Islet precursor cell (in vitro differentiated cells): ENCODE data around the gene SORCS2.

ENCODE experiments used
- DNase-seq: peaks from one replicate; pipeline ENCODE4 v3.0.0-alpha.2; 2018

SORCS2 gene

DNA sequence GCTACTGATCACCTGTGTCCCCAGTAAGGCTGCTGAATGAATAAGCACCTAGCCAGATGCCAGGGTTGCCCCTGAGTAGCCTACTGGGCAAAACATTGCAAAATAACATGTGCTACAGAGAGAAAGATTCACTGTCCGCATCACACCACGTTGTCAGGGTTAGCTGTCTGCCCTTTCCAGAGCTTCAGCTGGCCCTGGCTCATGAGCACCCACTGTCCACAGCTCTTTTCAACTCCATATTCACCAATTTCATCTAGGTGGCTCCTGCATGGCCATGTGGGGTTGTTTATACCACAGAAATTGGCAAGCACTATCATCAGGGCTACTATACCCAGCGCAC is 470.1 kb downstream of the SORCS2 start:
- no peak for DNase-seq

DNA sequence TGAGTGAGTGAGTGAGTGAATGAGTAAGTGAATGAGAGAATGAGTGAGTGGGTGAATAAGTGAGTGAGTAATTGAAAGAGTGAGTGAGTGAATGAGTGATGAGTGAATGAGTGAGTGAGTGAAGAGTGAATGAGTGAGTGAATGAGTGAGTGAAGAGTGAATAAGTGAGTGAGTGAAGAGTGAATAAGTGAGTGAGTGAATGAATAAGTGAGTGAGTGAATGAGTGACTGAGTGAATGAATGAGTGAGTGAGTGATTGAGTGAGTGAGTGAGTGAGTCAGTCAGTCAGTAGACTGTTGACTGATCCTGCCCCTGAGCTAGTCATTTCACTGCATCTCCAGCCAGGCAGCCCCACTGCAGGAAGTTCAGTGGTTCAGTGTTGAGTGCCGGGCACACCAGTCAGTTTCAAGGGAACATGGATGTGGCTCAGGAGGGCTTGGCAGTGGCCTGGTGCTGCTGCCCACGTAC is 470.8 kb downstream of the SORCS2 start:
- no peak for DNase-seq

DNA sequence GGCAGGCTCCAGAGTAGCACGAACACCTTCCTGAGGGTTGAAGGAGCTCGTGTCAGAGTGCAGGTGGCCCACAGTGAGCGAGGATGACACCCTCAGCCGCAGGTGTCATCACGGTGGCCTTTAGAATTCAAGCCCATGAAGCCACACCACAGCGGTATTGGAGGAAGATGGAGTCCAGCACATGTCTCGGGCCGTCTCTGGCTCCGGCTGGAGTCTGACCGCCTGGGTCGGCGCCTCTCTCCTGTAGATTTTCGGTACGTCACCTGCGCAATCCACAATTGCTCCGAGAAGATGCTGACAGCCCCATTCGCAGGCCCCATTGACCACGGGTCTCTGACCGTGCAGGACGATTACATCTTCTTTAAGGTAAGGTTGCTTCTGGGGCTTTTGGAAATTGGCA is 471.8 kb downstream of the SORCS2 start:
- DNase-seq, result no peak

DNA sequence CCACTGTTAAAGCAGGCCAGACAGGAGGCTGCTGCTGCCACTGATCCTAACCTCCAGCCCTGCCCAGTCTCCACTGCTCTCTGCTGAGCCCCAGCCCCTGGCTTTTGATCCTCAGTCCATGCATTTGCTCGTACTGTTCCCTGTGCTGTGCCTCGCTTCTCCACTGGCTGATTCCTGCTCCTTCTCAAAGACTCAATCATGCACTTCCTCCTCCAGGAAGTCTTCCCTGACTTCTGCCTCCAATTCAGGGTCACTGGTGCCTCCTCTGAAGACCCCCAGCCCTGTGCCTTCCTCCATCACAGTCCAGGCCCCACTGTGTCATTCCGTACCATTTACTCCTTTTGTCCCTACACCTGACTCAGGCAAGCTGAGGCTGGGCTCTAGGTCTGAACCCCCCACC is 473.0 kb downstream of the SORCS2 start:
- DNase-seq, result no peak

DNA sequence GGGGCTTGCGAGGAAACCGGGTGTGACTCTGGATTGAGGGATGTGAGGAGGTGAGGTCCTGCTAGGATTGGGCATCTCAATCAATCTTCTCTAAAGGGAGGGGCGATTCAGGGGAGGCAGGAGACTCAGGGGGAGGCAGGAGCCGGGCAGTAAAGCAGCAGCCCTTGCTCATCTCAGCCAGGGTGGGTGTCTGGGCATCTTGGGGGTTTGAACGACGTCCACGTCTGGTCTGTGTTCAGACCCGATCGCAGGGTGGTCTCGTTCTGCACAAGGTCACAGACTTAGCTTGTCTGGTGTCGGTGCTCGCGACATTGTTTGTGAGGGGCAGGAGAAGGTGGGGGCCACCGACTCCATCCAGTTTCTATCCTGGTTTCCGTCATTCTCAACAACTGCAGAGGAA is 473.7 kb downstream of the SORCS2 start:
- no peak for DNase-seq

DNA sequence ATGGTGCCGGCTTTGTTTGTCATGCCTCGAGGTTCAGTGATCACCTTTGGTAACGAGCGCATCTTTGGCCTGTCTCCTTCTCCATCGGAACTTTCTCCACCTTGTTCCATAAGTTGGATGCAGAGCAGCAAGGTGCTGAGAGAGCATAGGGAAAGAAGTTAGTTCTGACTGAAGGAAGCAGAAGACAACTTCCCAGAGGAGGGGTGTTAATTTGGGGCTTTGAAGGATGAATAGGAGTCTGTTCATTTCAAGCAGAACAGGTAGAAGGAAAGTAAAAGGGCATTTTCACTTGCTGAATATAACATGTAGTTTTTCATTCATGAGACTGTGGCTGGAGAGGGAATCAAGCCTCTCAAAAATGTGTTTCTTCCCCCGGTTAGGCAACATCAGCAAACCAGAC is 474.4 kb downstream of the SORCS2 start:
- no peak for DNase-seq

DNA sequence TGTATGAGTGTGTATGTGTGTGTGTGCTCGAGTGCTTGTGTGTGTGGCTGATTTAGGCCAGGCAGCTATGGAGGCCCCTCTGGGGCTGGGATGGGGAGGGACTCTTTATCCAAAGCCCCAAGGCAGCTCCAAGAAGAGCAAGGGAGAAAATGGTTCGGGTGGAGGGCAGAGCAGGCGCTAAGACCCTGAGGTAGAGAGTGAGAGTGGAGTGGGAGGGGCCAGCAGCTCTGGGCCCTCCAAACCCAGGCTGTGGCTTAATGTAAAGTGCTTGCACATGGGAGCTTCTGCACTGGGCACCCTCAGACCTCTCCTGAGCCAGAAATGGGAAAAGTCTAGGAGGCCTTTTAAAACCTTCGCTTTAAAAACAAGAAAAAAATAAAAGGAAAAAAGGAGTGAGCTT is 475.9 kb downstream of the SORCS2 start:
- no peak for DNase-seq

DNA sequence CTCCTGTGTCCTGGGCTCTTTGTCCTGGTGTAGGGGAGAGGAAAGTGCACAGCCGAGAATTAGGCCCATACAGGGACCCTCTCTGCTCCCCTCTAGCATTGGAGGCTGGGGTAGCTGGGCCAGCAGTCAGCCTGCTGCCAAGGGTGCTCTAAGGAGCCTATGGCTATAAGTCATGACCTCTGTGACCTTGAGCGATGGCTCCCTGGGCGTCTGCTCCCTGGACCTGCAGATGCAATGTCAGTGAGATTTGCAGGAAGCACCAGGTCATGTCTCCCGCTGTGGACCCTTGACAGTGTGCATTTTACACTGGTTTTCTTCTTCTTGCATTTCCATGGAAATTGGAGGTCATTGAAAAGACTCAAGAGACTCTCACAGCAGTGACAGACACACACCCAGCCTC is 476.5 kb downstream of the SORCS2 start:
- no peak for DNase-seq

DNA sequence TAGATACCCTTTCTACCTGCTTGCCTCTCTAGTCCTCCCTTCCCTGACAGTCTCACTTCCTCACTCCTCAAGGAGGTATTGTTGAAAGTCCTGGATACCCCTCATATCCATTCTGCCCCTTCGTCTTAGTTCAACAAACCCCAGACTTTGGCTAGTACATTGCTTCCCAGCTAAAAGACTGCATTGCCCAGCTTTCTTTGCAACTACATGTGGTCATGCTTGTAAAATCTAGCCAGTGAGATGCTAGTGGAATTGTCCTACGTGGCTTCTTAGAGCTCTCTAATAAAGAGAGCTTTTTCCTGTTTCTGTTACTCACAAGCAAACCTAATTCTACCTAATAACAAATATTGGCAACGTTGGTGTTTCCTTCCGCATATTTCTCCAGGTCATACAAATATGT is 480.3 kb downstream of the SORCS2 start:
- no peak for DNase-seq

DNA sequence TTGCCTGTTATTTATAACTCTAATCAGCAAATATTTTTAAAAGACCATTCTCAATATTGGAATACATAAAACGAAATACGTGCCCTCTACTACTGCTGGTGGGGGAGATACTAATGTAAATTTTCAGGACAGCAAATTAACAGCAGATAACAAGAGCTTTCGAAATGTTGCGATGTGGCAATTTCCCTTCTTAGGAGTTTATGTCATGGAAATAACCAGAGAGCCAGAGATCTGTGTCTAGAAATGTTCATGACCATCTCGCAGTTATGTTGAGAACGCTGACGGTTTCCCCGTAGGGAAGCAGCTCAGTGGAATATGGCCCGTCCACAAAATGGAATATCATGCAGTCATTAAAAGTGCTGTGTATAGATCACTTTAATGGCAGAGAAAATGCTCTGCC is 480.8 kb downstream of the SORCS2 start:
- DNase-seq, result no peak

DNA sequence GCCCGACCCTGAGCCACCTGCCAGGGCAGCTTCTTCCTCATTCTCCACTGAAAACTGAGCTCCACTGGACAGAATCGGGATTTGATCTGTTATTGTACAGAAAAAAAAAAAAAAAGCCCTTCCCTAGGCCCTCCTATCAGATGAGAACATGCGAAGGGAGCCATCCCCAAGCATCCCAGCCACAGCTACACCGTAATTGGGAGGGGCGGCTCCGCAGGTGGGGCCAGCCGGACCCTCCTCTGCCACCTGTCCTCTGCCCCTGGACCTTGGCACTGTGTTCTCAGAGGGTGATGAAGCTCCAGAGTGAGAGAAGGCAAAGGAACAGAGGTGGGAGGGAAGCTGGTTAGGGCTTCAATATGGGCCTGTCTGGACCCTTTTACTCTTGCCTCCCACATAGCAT is 482.4 kb downstream of the SORCS2 start:
- DNase-seq, result no peak

DNA sequence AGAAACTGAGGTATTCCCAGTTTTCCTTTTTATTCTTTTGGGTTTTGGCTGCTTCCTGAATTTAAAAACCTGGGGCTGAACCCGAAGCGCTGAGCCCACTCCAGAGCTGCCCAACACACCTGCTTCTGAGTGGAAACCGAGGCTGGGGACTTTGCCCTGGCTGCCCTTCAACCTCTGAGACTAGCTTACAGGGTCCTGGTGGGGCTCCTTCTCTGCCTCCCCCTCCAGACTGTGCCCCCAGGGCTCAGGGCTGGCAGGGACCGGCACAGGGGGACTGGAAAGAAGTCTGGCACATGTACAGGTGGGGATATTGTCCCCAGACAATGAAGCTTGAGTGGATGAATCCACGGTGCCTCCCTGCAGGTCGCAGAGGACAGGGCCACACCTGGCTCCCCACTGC is 482.8 kb downstream of the SORCS2 start:
- DNase-seq, result no peak

DNA sequence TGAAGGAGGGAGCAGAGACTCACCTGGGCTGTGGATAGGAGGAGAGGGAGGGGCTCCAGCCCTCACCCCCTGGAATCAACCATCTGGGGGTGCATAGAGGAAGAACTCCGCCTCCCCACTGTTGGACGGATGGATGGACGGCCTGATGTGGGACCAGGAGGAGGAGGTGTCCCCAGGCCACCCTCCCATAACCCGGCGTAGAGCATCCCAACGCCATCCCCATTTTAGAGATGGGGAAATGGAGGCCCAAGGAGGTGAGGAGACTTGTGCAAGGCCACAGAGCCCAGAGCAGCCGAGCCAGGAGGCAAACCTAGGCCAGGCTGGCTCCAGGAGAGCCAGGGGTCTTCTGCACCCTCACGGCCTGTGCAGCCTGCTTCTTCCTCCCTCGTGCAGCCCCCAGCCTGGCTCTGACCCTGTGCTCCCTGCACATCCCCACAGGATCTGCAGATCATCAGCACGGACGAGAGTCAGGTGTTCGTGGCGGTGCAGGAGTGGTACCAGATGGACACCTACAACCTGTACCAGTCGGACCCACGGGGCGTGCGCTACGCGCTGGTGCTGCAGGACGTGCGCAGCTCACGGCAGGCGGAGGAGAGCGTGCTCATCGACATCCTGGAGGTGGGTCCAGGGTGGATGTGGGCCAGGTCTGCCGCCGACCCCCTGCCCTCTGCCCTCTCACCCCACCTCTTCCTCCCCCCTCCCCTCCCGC is 483.4 kb downstream of the SORCS2 start:
- no peak for DNase-seq

DNA sequence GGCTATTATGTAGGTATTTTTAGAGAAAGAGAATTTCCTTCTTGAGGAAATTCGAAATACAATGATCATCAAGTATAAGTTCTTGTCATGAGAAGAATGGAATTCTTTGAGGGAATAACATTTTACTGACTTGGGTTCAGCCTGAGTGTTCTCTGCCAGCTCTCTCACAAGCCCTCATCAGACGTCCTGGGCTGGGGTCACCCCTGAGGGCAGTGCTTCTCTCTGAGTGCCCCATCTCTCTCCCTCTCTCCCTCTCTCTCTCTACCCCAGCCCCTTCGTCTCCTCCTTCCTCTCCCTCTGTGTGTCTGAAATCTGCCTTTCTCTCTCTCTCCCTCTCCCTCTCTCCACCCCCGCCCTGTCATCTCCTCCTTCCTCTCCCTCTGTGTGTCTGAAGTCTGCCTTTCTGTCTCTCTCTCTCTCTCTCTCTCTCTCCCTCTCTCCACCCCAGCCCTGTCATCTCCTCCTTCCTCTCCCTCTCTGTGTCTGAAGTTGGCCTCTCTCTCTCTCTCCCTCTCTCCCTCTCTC is 484.1 kb downstream of the SORCS2 start:
- DNase-seq, result no peak

DNA sequence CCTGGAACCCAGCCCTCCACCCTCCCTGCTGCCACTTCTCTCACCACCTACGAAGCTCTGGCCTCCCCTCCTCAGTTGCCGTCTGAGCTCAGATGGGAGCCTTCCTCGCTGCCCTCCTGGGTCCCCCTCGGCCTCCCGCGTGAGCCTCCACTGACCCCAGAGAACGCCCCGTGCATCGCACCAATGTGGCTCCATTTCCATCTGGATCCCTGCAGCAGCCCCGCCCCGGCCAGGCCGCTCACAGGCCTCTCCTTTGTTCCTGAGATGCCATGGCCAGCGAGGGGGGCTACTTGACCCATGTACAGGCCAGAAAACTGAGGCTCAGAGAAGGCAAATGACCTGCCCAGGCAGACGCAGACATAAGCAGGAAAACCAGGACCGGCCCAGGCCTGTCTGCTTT is 484.7 kb downstream of the SORCS2 start:
- no peak for DNase-seq

DNA sequence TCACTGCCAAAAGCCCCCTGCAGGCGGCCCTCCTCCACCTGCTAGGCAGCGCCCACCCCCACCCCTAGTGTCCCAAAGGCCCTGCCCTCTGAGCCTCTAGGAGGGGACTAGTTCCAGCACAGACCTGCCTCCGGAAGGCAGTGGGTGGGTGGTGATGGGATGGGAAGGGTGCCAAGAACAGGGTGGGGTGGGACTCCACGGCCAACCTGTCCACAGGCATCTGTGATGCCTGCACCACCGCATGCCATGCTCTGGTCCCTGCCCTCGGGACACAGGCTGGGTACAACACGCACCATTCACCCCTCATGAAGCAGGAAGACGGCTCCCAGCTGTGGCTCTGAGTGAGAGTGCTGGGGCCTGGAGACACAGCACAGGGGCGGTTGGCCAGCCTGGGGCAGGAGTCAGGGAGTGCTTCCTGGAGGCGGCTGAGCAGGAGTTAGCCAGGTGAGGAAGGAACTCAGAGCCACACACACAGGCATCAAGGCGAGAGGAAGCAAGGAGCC is 485.5 kb downstream of the SORCS2 start:
- DNase-seq, result no peak

DNA sequence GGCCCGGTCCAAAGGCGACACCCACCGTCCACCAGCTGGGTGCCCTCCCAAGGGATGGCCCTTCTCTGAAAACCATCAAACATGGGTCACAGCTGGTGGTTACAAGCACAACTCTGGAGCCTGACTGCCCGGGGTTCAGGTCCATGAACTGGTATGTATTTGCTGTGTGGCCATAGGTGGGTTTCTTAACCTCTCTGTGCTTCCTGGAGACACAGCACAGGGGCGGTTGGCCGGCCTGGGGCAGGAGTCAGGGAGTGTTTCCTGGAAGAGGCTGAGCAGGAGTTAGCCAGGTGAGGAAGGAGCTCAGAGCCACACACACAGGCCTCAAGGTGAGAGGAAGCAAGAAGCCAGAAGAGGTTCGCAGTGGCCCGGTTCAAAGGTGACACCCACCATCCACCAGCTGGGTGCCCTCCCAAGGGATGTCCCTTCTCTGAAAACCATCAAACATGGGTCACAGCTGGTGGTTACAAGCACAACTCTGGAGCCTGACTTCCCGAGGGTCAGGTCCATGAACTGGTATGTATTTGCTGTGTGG is 486.0 kb downstream of the SORCS2 start:
- no peak for DNase-seq

DNA sequence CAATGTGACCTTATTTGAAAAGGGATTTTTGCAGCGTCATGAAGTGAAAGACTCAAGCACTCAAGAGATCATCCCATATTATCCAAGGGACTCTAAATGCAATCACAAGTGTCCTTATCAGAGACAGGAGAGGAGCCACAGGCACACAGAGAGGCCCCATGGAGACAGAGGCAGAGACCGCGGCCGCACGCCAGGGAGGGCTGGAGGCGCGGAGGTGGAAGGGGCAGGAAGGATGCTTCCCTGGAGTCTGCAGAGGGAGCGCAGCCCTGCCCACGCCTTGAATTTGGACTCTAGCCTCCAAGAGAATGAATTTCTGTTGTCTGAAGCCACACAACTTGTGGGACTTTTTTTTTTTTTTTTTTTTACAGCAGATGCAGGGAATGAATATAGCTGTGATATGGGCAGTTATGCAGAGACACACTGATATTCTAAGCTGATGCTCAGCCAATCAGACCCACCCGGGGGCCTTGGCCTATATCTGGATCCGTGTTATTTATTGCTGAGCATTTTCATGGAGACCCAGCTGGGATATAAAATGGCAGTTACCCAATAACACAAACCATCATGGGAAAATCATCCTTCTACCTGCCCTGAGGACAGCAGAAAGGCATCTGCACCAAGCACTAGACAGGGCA is 487.2 kb downstream of the SORCS2 start:
- DNase-seq, result no peak

DNA sequence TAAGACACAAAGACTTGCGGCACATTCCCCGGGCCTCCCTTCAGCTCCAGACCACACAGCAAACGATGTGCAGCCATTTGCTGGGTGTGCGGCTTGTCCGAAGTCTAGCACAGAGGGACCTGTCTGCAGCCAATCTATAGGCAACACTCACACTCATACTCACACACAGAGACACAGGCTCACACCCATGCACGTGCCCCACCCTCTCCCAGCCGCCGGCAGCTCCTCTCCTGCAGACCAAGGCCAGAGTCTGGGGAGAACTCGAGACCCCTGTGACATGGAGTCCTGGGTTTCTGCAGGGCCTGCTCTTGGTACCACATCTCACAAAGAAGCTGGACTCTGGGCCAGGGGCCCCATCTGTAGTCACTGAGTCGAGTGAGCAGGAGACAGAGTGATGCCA is 487.8 kb downstream of the SORCS2 start:
- DNase-seq, result no peak

DNA sequence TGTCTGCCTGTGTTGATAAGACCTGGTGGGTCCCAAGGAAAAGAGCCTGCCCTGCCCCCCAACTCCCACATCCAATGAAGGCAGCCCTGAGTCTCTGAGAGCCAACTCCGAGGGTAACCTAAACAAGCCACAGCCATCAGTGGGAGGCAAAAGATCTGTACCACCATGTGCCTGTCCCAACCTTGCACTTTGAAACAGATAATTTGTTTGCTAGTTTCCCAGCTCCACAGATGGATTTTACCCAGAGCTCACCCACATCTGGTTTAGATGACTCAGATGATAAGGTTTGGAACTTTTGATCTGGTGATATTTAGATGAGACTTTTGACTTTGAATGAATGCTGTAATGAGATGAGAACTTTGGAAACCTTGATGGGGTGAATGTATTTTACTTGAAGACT is 488.4 kb downstream of the SORCS2 start:
- no peak for DNase-seq

DNA sequence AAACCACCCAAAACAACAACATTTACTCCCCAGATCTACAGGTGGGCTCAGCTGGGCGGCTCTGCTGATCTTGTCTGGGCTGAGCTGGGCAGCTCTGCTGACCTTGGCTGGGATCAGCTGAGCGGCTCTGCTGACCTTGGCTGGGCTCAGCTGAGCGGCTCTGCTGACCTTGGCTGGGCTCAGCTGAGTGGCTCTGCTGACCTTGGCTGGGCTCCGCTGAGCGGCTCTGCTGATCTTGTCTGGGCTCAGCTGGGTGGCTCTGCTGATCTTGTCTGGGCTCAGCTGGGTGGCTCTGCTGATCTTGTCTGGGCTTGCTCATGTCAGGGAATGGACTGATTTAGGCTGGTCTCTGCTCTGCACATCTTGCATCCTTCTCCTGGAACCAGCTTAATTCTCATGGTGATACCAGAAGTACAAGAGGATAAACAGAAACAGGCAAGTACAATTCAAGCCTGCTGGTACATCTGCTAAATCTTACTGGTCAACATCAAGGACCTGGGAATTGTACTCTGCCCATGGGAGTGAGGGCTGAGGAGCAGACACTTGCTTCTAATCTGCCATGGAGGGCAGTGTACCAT is 490.9 kb downstream of the SORCS2 start:
- no peak for DNase-seq

DNA sequence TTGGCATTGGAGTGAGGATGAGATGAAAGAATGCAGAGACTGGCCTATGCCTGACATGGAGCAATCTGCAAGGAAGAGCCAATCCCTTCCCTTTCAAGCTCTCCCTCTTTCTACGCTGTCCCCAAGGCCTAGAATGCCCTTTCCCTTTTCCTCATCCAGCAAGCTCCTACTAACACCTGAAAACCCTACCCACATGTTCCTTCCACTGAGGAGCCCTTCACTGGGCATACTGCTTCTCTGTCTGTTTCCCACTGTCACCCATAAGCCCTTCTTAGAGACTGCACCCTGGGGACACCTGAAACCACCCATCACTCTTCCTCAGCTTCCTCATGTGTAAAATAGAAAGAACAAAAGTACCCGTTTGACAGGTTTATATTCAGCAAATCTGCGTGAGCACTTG is 492.0 kb downstream of the SORCS2 start:
- DNase-seq, result no peak

DNA sequence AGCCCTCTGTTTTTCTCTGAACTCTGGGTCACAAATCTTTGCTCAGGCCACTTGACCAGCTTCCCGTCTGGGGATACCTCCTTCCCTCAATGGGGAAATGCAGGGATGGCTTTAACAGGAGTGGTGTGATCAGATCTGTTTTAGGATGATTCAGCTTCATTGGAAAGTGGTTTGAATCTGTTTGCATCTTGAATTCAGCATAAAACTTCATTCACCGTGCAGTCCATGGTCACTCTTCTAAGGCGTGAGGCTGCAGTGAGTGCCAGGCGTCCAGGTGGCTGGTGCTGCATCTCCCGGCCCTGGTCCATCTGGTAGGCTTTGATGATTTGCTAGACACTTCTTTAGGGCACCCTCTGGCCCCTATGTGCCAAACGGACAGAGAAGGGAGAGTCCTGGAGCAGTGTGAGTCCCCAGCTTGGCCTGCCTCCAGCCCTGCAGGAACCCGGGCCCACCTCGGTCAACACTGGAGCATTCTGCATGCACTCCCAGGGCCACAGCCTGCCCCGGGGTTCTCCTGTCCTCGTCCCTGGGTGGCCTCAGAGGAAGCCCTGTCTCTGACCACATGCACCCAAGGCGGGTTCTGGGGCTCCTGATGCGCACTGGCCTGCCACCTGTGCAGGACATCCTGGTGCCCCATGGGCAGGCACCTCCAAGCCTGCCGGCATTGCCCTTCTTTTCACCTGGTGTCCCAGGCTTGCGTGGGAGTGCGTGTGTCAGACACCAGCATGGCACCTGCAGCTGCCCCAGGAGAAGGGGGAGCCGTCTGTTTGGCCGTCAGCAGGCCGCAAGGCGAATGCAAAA is 493.9 kb downstream of the SORCS2 start:
- DNase-seq, result no peak
